Tibial artery (tissue), 4 donors: ENCODE measurements around the gene SATB2.

Experiments
- DNase-seq, 2 donors: peaks; one replicate each; pipeline ENCODE4 v3.0.0-alpha.2; 2019
- H3K27ac ChIP-seq, 2 donors: fragments of 200-600 bp; sonication (generic) in 1 of 2; 1 replicate in 1 of 2; 2 replicates in 1 of 2; pipeline ENCODE4 v1.5.1; 2018 to 2019; ENCODE audit warnings: mild to moderate bottlenecking in 1 of 2
- H3K27me3 ChIP-seq, 2 donors: fragments of 200-600 bp; sonication (generic) in 1 of 2; one replicate each; pipeline versions ENCODE4 v1.5.1 to v1.6.0; 2016 to 2019
- H3K36me3 ChIP-seq, 3 donors: fragments of 200-600 bp; sonication (generic) in 2 of 3; one replicate each; pipeline ENCODE4 v1.5.1; 2016 to 2019; ENCODE audit warnings: mild to moderate bottlenecking in 2 of 3
- H3K4me1 ChIP-seq, 4 donors: fragments of 200-600 bp; sonication (generic) in 2 of 4; 1 replicate in 3 of 4; 2 replicates in 1 of 4; pipeline ENCODE4 v1.5.1; 2016 to 2019
- H3K4me3 ChIP-seq, 2 donors: fragments of 200-600 bp; sonication (generic) in 1 of 2; 1 replicate in 1 of 2; 2 replicates in 1 of 2; pipeline ENCODE4 v1.5.1; 2018 to 2019; ENCODE audit warnings: mild to moderate bottlenecking in 2 of 2
- H3K9me3 ChIP-seq, 3 donors: fragments of 200-600 bp; sonication (generic) in 1 of 3; one replicate each; pipeline ENCODE4 v1.5.1; 2016 to 2019
- CTCF ChIP-seq, 2 experiments: fragments of 200-600 bp in 1 of 2; fragments of 450-650 bp in 1 of 2; IDR thresholded peaks; one replicate each; pipeline ENCODE4 v1.5.1; 2017 to 2019; ENCODE audit warnings: antibody characterized with exemption in 2 of 2, mild to moderate bottlenecking in 1 of 2, moderate library complexity in 1 of 2
- intact Hi-C: fragments of 100-400 bp; cut with DNase I; formaldehyde crosslinking; loops from one replicate; pipeline ENCODE4 v1.15.0; 2023; ENCODE audit warnings: low total_unique reads

The SATB2 gene

GRCh38 chr2:199315299-199316179 is 142.2 kb downstream of the SATB2 start:
- no peaks in the 10 kb centered on the region for H3K4me1 ChIP-seq
- peaks cover 0 to 3% (median 0%) of the 10 kb centered on the region in 3 donors for H3K36me3 ChIP-seq
- DNase-seq: no peak
- intact Hi-C loops: no loop called here
- H3K9me3 ChIP-seq: no peaks in the 10 kb centered on the region
- TF ChIP-seq CTCF (IDR thresholded peaks at IDR 0.05): no peak
- H3K4me3 ChIP-seq: no peak overlapping the region
- H3K27ac ChIP-seq: no peak overlapping the region
- no peaks in the 10 kb centered on the region for H3K27me3 ChIP-seq

- Histone ChIP-seq H3K27ac (no peak overlapping the region), H3K4me3 (no peak overlapping the region), H3K4me1 (peaks cover 0 to 1% (median 0%) of the 10 kb centered on the region in 4 donors), H3K27me3 (no peaks in the 10 kb centered on the region), H3K9me3 (no peaks in the 10 kb centered on the region), H3K36me3 (peaks cover 0 to 2% (median 0%) of the 10 kb centered on the region in 3 donors)
- DNase-seq: no peak
- intact Hi-C loops: no loop called here
- TF ChIP-seq CTCF (IDR thresholded peaks at IDR 0.05): no peak
These were observed 144.8 kb downstream of the SATB2 start for GRCh38 chr2:199312931-199313330.

GRCh38 chr2:199310771-199311585 is 146.8 kb downstream of the SATB2 start:
- no peak overlapping the region for H3K4me3 ChIP-seq
- no peaks in the 10 kb centered on the region for H3K9me3 ChIP-seq
- TF ChIP-seq CTCF (IDR thresholded peaks at IDR 0.05): no peak
- no peak overlapping the region for H3K27ac ChIP-seq
- peaks cover 0 to 21% (median 4%) of the 10 kb centered on the region in 4 donors for H3K4me1 ChIP-seq
- intact Hi-C loops: no loop called here
- no peaks in the 10 kb centered on the region for H3K27me3 ChIP-seq
- no peak for DNase-seq
- H3K36me3 ChIP-seq: no peaks in the 10 kb centered on the region

- no peaks in the 10 kb centered on the region for H3K36me3 ChIP-seq
- intact Hi-C loops: no loop called here
- no peaks in the 10 kb centered on the region for H3K27me3 ChIP-seq
- no peak overlapping the region for H3K27ac ChIP-seq
- H3K4me1 ChIP-seq: peaks cover 0 to 31% (median 4%) of the 10 kb centered on the region in 4 donors
- H3K9me3 ChIP-seq: no peaks in the 10 kb centered on the region
- H3K4me3 ChIP-seq: no peak overlapping the region
- DNase-seq: no peak
- TF ChIP-seq CTCF (IDR thresholded peaks at IDR 0.05): no peak
These were observed 147.8 kb downstream of the SATB2 start for GRCh38 chr2:199309973-199310372.

- H3K27me3 ChIP-seq: no peaks in the 10 kb centered on the region
- H3K4me3 ChIP-seq: no peak overlapping the region
- H3K36me3 ChIP-seq: no peaks in the 10 kb centered on the region
- intact Hi-C loops: no loop called here
- H3K27ac ChIP-seq: no peak overlapping the region
- TF ChIP-seq CTCF (IDR thresholded peaks at IDR 0.05): no peak
- DNase-seq: no peak
- H3K4me1 ChIP-seq: peaks cover 0 to 34% (median 4%) of the 10 kb centered on the region in 4 donors
- H3K9me3 ChIP-seq: no peaks in the 10 kb centered on the region
These were observed 148.3 kb downstream of the SATB2 start for GRCh38 chr2:199309411-199309810.
